Measurements from ENCODE around the gene PSTPIP1. TPM values are rescaled to one million over a fixed set of nuclear protein-coding genes. Genes with fewer than 3 reads are reported as not detected.

The PSTPIP1 gene
- total and polyA plus RNA-seq, 9 of the 15 experiments (the other 6 are each of a cell fraction or from before 2014, with no cell fraction given) = not detected

DNA sequence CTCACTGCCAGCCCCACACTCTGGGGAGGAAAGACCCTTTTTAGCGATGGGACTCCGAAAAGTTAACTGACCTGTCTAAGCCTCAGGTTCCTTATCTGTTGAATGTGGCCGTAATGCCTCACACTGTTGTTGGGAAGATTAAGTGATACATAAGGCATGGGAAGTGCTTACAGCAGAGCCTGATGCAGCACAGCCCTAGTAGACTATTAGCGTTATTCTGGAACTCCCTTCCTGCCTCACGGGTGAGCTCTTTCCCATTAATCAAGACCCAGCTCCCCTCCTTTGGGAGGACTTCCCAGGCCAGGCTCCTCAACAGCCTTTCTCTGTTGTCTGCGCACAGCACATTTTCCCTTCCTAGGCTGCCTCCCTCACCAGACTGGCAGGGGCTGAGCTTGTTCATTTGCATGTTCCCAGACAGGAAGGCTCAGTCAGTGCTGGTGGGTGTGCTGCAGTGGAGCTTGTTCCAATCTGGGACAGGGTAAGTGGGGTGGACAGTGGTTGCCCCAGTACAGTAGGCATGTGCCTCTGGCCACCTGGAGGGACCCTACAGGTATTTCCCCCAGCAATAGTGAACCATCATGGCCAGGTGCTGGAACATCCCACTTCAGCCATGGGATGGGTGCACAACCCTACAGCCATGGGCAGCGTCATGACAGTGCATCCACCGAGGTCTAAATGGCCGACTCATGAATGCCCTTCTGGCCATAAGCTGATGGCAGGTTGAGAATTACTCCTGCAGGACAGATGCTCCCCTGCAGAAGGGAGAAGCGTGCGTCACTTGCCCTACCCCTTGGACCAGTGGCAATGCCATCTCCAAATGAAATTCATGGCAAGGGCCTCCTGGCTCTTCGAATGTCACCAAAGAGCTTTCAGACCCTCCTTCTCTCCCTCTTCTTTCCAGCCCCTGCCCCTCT, 5.8 kb upstream of the PSTPIP1 start (continued):
- TF ChIP-seq, protein P1, sequence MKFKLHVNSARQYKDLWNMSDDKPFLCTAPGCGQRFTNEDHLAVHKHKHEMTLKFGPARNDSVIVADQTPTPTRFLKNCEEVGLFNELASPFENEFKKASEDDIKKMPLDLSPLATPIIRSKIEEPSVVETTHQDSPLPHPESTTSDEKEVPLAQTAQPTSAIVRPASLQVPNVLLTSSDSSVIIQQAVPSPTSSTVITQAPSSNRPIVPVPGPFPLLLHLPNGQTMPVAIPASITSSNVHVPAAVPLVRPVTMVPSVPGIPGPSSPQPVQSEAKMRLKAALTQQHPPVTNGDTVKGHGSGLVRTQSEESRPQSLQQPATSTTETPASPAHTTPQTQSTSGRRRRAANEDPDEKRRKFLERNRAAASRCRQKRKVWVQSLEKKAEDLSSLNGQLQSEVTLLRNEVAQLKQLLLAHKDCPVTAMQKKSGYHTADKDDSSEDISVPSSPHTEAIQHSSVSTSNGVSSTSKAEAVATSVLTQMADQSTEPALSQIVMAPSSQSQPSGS (CRISPR knock-in tag; IDR thresholded peaks at IDR 0.05) = no peak
- TF ChIP-seq ZBTB8A (IDR thresholded peaks at IDR 0.05; ENCODE audit: partially characterized antibody) (no peak), CTBP1 (IDR thresholded peaks at IDR 0.05; ENCODE audit: borderline replicate concordance) (no peak)

DNA sequence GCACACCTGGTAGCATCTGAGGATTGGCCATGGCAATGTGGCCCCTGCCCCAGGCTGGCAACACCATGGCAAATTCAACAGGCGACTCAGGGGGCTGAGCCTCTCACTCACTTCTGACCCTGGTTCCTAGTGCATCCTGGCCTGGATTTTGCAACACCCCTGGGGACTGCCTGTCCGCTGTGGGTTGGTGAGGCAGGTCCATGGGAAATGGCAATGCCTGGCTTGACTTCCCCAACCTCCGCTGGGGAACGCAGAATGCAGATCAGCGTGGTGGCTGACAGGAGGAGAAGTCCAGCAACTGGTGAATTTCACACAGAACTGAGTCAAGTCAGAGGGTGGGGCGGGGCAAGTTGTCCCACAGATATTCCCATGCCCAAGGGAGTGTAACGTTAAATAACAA, 3.9 kb upstream of the PSTPIP1 start:
- intact Hi-C loops (cut with micrococcal nuclease) = no loop called here
- no peak overlapping the region for H3K4me3 ChIP-seq
- no peak overlapping the region for H3K9ac ChIP-seq (ENCODE audit: insufficient read depth in 1 of 2, low read depth in 2 of 2, low read length in 2 of 2)
- no peak for DNase-seq (ENCODE audit: extremely low read depth in 1 of 4, low spot score in 3 of 4)
- H3K9me3 ChIP-seq (replicated peaks; ENCODE audit: control insufficient read depth, insufficient read depth, low read depth, low read length) = no peaks in the 10 kb centered on the region
- in situ Hi-C loops (cut with MboI) = no loop called here
- no peak overlapping the region for H2AFZ ChIP-seq (ENCODE audit: low read depth, low read length)
- H3K27me3 ChIP-seq (ENCODE audit: control insufficient read depth in 2 of 2, insufficient read depth in 2 of 2, low read length in 2 of 2) = peaks cover 20 to 50% of the 10 kb centered on the region in 2 experiments
- WGBS (ENCODE audit: insufficient coverage, low coverage, missing lambda C conversion rate) = 4% methylated on average over 7 of the region's 7 CpGs
- FAIRE-seq = no peak
- CTCF ChIA-PET (ENCODE audit: low intra/inter-chr PET ratio) = no interaction called here
- no peaks in the 10 kb centered on the region for H4K20me1 ChIP-seq (replicated peaks; ENCODE audit: control insufficient read depth, insufficient read depth, low read length)
- no peaks in the 10 kb centered on the region for H3K9me1 ChIP-seq (ENCODE audit: control insufficient read depth, insufficient read depth, low read length)
- H3K36me3 ChIP-seq (ENCODE audit: control insufficient read depth, insufficient read depth, low read length) = no peaks in the 10 kb centered on the region
- POLR2A ChIA-PET = interaction anchor here (0.9 to 1.1 kb wide), 2 partner anchors 9 to 13 kb away, joined by 3 to 5 read pairs; no protein-coding TSS in a partner anchor
- H3K79me2 ChIP-seq (ENCODE audit: control insufficient read depth, insufficient read depth, low read length) = no peaks in the 10 kb centered on the region
- H3K4me1 ChIP-seq (replicated peaks in 1 of 2; ENCODE audit: control insufficient read depth in 2 of 2, insufficient read depth in 2 of 2, low read length in 2 of 2) = peaks cover 3 to 6% of the 10 kb centered on the region in 2 experiments; a peak in 3 of 5 replicates
- no peak overlapping the region for H3K27ac ChIP-seq (ENCODE audit: extremely low read depth, low read depth, low read length)
- BruUV-seq (replicated peaks) = no TSS peak
- ATAC-seq = no peak
- H3K4me2 ChIP-seq (ENCODE audit: insufficient read depth, low read length) = no peak overlapping the region
- no peak for TF ChIP-seq FOXK2 (conservative IDR thresholded peaks at IDR 0.05 in 1 of 2, IDR thresholded peaks at IDR 0.05 in 1 of 2; ENCODE audit: low read depth in 2 of 2)
- TF ChIP-seq ZBTB26 (CRISPR knock-in tag; IDR thresholded peaks at IDR 0.05) = no peak
- no peak for TF ChIP-seq PPARD (CRISPR knock-in tag; IDR thresholded peaks at IDR 0.05)
- TF ChIP-seq RAD21 (CRISPR knock-in tag; conservative IDR thresholded peaks at IDR 0.05 in 1 of 2, IDR thresholded peaks at IDR 0.05 in 1 of 2) = no peak
- TF ChIP-seq TAF15 (IDR thresholded peaks at IDR 0.05; ENCODE audit: low read depth, low read length) = no peak
- TF ChIP-seq SUPT5H (IDR thresholded peaks at IDR 0.05) = no peak
- TF ChIP-seq HMBOX1 (IDR thresholded peaks at IDR 0.05) = no peak
- TF ChIP-seq ESRRB (CRISPR knock-in tag; IDR thresholded peaks at IDR 0.05; ENCODE audit: borderline replicate concordance) = no peak
- no peak for TF ChIP-seq SREBF1 (IDR thresholded peaks at IDR 0.05; ENCODE audit: borderline replicate concordance, low read depth, low read length)
- TF ChIP-seq, protein P2, sequence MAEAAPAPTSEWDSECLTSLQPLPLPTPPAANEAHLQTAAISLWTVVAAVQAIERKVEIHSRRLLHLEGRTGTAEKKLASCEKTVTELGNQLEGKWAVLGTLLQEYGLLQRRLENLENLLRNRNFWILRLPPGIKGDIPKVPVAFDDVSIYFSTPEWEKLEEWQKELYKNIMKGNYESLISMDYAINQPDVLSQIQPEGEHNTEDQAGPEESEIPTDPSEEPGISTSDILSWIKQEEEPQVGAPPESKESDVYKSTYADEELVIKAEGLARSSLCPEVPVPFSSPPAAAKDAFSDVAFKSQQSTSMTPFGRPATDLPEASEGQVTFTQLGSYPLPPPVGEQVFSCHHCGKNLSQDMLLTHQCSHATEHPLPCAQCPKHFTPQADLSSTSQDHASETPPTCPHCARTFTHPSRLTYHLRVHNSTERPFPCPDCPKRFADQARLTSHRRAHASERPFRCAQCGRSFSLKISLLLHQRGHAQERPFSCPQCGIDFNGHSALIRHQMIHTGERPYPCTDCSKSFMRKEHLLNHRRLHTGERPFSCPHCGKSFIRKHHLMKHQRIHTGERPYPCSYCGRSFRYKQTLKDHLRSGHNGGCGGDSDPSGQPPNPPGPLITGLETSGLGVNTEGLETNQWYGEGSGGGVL (CRISPR knock-in tag; IDR thresholded peaks at IDR 0.05) = no peak
- TF ChIP-seq ZFP30 (CRISPR knock-in tag; IDR thresholded peaks at IDR 0.05; ENCODE audit: borderline replicate concordance) = no peak

Measured in K562 (cell line).